Activated CD4-positive, alpha-beta T cell treated with anti-CD3 and anti-CD28 coated beads for 1 hour (primary cell): ENCODE results near the gene RAB10.
"Not testable (repeated sequence)": the region's sequence is repeated elsewhere in the genome, so short reads cannot be mapped to it uniquely, and the experiment has no call there.

Experiments
- DNase-seq: peaks from one replicate; pipeline ENCODE4 v3.0.0-alpha.2; 2020

RAB10 gene

DNA sequence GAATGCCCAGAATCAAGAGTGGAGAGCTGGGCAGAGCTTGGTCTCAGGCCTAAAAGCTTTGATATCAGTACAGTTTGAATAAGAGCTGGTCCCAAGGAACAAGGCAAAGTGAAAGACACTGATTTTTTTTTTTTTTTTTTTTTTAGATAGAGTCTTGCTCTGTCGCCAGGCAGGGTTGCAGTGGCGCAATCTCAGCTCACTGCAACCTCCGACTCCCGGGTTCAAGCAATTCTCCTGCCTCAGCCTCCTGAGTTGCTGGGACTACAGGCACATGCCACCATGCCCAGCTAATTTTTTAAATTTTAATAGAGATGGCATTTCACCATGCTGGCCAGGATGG is 17.2 kb upstream of the RAB10 start:
- not testable (repeated sequence) for DNase-seq

- no peak for DNase-seq
Measured at GRCh38 chr2:26017464-26018183, 16.3 kb upstream of the RAB10 start.

DNA sequence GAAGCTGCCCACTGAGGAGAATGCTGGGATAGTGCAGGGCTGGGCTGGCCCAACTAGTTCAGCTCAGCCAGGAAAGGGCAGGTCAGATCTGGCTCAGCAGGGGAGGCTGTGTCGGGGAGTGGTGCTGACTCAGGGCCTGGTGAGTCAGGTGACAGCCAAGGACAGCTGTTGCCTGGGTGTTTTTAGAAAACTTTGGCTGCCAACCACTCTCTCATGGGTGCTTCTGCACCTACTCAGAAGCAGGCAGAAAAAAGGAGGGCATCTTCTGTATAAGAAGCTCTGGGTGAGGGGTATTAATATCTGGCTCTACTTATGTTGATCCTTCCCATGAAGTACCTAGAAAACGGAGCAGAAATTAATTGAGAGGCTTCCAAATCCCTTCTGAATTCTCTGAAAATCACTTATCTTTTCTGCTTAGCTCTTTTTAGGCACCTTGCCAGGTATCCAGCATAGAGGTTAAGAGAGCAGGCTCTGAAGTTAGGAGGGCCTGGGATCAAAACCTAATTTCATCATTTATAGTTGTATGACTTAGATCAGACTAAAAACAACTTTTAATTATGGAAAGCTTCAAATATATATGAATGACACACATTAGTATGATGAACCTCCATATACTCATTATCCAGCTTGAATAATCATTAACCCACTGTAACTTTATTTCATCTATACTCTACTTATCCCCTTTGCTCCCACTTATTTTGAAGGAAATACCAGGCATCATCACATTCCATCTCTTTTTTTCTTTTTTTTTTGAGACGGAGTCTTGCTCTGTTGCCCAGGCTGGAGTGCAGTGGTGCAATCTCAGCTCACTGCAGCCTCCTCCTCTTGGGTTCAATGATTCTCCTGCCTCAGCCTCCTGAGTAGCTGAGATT is 15.5 kb upstream of the RAB10 start:
- no peak for DNase-seq

- no peak for DNase-seq
Measured at GRCh38 chr2:26020231-26020640, 13.6 kb upstream of the RAB10 start.

GRCh38 chr2:26024260-26024659 is 9.6 kb upstream of the RAB10 start:
- no peak for DNase-seq

DNA sequence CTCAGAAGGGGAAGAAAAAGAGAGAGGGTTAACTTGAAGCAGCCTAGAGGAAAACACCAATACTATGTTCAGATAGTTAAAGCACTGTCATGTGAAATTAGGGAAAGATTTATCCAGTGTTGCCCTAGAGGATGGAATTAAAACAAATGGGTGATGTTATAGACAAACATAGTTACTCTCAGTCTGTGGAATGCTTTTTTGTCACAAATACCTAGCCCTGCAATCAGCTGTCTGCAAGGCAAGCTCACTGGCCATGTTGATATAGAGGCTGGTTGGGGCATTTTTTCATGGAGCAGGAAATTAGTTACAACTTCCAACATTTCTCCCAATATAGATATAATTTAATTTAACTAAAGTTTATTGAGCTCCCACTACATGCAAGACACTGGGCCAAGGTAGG is 8.4 kb upstream of the RAB10 start:
- DNase-seq = no peak

DNA sequence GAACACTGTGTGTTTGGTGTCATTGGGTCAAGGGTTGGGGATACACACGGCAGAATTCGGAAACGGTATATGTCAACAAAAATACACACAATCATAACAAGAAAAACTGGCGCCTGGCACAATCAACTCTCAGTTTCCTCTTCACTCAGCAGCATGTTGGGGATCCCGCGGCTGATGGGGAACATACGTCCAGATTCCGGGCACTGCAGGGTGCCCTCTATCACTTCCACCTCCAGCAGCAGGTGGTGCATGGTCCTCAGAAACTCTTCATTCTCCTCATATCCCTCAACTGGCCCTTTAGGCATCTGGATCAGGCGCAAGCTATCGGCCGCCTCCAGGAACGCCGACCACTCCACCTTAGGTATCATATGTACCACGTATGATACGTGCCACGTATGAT is 5.8 kb upstream of the RAB10 start:
- not testable (repeated sequence) for DNase-seq

DNA sequence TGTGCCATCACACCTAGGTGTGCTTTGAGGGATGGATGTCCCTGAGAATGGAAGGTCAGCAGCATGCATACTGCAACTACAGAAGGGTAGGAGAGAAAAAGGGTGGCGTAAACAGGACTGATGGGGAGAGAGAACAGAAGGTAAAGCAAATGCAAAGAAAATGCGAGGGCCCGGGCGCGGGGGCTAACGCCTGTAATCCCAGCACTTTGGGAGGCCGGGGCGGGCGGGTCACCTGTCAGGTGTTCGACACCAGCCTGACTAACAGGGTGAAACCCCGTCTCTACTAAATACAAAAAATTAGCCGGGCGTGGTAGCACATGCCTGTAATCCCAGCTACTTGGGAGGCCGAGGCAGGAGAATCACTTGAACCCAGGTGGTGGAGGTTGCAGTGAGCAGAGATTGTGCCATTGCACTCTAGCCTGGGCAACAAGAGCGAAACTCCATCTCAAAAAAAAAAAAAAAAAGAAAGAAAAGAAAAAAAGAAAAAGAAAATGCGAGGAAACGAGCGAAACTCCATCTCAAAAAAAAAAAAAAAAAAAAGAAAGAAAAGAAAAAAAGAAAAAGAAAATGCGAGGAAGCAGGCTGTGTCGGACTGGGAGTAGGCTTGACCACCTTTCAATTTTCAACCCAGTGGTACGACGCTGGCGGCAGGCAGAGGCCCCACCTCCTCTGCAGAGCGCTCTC is 1.2 kb upstream of the RAB10 start:
- not testable (repeated sequence) for DNase-seq

GRCh38 chr2:26033270-26033817 is 540 bp upstream of the RAB10 start:
- no peak for DNase-seq

- DNase-seq = no peak
Measured at GRCh38 chr2:26034637-26034992, 731 bp downstream of the RAB10 start.

GRCh38 chr2:26035090-26035743 is 1.3 kb downstream of the RAB10 start:
- DNase-seq = no peak

DNA sequence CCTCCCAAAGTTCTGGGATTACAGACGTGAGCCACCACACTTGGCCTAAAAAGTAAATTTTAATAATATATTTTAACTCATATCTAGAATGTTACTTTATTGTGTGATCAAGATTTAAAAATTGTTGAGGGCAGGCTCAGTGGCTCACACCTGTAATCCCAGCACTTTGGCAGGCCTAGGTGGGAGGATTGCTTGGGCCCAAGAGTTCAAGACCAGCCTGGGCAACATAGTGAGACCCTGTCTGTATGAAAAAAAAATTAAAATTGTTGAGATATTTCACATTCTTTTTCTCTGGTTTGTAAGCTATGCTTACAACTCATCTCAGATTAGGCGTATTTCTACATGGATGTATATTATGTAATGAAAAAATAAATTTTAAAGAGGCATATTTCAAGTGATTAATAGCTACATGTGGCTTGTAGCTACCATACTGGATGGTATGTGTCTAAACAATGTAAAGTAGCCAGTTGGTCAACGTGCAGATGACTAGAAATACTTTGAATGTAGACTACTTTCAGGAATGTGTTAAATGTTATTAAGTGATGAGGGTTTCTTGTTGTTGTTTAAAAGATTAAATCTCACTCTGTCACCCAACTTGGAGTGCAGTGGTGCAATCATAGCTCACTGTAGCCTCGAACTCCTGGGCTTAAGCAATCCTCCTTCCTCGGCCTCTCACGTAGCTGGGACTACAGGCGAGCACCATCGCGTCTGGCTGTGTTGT is 5.9 kb downstream of the RAB10 start:
- DNase-seq = no peak

DNA sequence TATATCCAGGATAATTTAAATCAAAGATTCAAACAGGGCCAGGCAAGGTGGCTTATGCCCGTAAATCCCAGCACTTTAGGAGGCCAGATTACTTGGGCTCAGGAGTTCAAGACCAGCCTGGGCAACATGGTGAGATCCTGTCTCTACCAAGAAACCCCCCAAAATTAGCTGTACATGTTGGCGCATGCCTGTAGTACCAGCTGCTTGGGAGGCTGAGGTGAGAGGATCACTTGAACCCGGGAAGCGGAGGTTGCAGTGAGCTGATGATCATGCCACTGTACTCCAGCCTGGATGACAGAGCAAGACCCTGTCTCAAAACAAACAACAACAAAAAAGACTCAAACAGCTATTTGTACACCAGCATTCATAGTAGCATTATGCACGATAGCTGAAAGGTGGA is 9.2 kb downstream of the RAB10 start:
- no peak for DNase-seq

DNA sequence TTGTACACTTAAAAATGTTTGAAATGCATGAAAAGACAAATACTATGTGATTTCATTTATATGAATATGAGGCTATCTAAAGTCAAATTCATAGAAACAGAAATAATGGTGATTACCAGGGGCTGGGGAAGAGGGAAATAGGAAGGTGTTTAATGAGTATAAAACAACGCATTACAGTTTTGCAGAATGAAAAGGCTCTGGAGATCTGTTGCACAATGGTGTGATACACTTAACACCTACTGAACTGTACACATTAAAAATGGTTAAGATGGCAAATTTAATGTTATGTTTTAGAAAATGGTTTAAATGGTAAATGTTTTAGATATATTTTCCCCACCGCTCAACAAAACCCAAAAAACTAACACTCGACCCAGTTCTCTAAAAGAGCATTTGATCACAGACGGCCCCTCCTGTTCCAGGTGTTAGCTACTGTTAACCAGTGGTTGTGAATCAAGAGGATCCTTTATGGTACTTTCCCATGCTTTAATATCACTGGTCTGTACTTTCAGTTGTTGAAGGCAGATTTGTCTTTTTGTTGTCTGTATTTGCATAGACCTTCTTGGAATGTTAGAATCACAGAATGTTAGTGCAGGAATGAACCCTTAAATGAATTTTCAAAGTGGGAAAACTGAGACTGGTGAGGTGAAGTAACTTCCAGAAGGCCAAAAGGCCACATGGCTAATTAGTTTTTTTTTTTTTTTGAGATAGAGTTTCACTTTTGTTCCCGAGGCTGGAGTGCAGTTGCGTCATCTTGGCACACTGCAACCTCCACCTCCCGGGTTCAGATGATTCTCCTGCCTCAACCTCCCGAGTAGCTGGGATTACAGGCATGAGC is 10.2 kb downstream of the RAB10 start:
- DNase-seq = no peak

GRCh38 chr2:26048791-26049190 is 14.9 kb downstream of the RAB10 start:
- no peak for DNase-seq

DNA sequence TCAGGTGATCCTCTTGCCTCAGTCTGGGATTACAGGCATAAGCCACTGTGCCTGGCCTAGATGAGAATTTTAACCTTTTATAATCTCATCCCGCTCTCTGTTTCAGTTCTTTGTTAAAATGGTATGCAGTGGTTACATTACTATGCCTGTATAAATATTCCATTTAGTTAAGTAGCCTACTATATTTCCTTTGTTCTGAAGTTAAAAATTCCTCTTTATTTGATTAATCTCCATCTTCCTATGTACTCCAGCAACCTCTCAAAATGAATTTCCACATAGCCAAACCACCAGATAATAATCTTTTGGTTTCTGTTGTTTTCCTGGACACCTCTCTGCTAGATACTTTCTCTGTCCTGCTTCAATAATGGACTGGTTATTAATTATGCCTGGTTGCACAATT is 15.8 kb downstream of the RAB10 start:
- DNase-seq = no peak

- no peak for DNase-seq
Measured at GRCh38 chr2:26052740-26053139, 18.9 kb downstream of the RAB10 start.

GRCh38 chr2:26054598-26055348 is 20.9 kb downstream of the RAB10 start:
- DNase-seq = no peak

- no peak for DNase-seq
Measured at GRCh38 chr2:26058390-26058789, 24.5 kb downstream of the RAB10 start.

GRCh38 chr2:26059542-26059941 is 25.7 kb downstream of the RAB10 start:
- no peak for DNase-seq

DNA sequence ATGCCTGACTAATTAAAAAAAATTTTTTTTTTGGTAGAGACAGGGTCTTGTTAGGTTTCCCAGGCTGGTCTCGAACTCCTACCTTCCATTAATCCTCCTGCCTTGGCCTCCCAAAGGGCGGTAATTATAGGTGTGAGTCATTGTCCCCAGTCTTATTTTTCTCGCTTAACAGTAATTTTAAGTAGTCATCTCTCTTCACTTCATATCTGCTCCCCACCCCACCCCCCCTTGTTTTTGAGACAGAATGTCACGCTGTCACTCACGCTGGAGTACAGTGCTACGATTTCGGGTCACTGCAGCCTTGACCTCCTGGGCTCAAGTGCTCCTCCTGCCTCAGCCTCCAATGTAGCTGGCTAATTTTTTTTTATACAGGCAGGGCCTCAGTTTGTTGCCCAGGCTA is 27.7 kb downstream of the RAB10 start:
- DNase-seq = no peak
